Endothelial cell of umbilical vein (primary cell): ENCODE measurements around the gene ZNF385D.

Experiments
- POLR2A ChIP-seq: IDR thresholded peaks from 2 replicates; pipeline ENCODE4 v1.6.1; 2012; ENCODE audit warnings: low read depth, mild to moderate bottlenecking, control low read depth, low read length
- POLR2AphosphoS5 ChIP-seq: IDR thresholded peaks from 2 replicates; pipeline ENCODE4 v1.6.1; 2012; ENCODE audit warnings: low read depth, mild to moderate bottlenecking, control low read depth, low read length, moderate library complexity; ENCODE audit not compliant: insufficient read depth
- TF ChIP-seq, protein P1 (sequence below), 2 donors: IDR thresholded peaks; 1 replicate in 1 of 2; 2 replicates in 1 of 2; pipeline ENCODE4 v1.5.1; 2011; ENCODE audit warnings: low read length in 2 of 2, mild to moderate bottlenecking in 2 of 2, moderate library complexity in 2 of 2, control low read depth in 1 of 2, inconsistent platforms in 1 of 2, low read depth in 1 of 2; ENCODE audit not compliant: insufficient read depth in 1 of 2; ENCODE audit errors: extremely low read depth in 1 of 2

DNA sequence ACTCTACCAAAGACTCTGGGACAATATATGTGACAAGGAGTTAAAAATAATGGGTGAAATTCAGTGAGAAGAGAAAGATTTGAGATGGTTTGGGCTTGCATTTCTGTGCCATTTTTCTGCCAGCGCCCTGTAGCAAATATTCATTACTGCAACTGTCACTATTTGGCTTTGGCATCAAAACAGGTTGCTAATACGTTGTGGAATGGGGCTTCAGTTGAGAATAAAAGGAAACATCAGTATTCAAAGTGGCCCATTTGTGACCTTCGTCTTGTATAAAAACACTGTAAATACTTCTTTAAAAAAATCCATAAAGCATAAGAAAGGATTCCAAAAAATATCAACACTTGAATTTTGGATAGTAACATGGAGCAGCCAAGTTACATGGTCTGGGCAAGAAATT, 309.2 kb downstream of the ZNF385D start:
- TF ChIP-seq POLR2AphosphoS5, result no peak
- TF ChIP-seq POLR2A, result no peak
- TF ChIP-seq, protein P1, sequence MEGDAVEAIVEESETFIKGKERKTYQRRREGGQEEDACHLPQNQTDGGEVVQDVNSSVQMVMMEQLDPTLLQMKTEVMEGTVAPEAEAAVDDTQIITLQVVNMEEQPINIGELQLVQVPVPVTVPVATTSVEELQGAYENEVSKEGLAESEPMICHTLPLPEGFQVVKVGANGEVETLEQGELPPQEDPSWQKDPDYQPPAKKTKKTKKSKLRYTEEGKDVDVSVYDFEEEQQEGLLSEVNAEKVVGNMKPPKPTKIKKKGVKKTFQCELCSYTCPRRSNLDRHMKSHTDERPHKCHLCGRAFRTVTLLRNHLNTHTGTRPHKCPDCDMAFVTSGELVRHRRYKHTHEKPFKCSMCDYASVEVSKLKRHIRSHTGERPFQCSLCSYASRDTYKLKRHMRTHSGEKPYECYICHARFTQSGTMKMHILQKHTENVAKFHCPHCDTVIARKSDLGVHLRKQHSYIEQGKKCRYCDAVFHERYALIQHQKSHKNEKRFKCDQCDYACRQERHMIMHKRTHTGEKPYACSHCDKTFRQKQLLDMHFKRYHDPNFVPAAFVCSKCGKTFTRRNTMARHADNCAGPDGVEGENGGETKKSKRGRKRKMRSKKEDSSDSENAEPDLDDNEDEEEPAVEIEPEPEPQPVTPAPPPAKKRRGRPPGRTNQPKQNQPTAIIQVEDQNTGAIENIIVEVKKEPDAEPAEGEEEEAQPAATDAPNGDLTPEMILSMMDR (IDR thresholded peaks at IDR 0.05; ENCODE audit: extremely low read depth in 1 of 2, insufficient read depth in 1 of 2, low read depth in 1 of 2, low read length in 2 of 2), result no peak
